CD8-positive, alpha-beta memory T cell (primary cell): ENCODE results near the gene FBXO46. TPM values are rescaled to one million over a fixed set of nuclear protein-coding genes. Genes with fewer than 3 reads are reported as not detected.
A peak's percentile ranks its signal among the peaks of the same experiment; 100 is the strongest.

Source experiments
- CTCF ChIA-PET: fragments of 350-600 bp; sonication (Branson Sonifier 250); formaldehyde crosslinking; loops from one replicate; lab custom pipeline; 2021; ENCODE audit warnings: antibody characterized with exemption; lab: Charles Lee
- POLR2A ChIA-PET: fragments of 350-600 bp; sonication (Branson Sonifier 250); formaldehyde crosslinking; loops from one replicate; lab custom pipeline; 2021; ENCODE audit warnings: antibody characterized with exemption; lab: Charles Lee
- DNase-seq, 5 donors: peaks; one replicate each; pipeline versions ENCODE4 v3.0.0 to v3.0.0-alpha.2; 2020 to 2022; ENCODE audit warnings: mixed read lengths in 1 of 5
- H3K27ac ChIP-seq: one replicate; pipeline ENCODE4 v1.7.0; 2013; ENCODE audit warnings: low read depth, mild to moderate bottlenecking, low read length, moderate library complexity
- H3K27me3 ChIP-seq: 2 replicates; pipeline ENCODE4 v1.7.0; 2013; ENCODE audit warnings: low read length, mild to moderate bottlenecking; ENCODE audit not compliant: insufficient read depth, poor library complexity, severe bottlenecking
- H3K36me3 ChIP-seq: 2 replicates; pipeline ENCODE4 v1.7.0; 2013; ENCODE audit warnings: mild to moderate bottlenecking, low read length, moderate library complexity; ENCODE audit not compliant: insufficient read depth
- H3K4me1 ChIP-seq: 2 replicates; pipeline ENCODE4 v1.7.0; 2013; ENCODE audit warnings: mild to moderate bottlenecking, low read length, moderate library complexity; ENCODE audit not compliant: insufficient read depth
- H3K4me3 ChIP-seq: 2 replicates; pipeline ENCODE4 v1.7.0; 2013; ENCODE audit warnings: mild to moderate bottlenecking, low read length
- H3K9me3 ChIP-seq: 2 replicates; pipeline ENCODE4 v1.7.0; 2013; ENCODE audit warnings: mild to moderate bottlenecking, low read length
- H3K27ac Mint-ChIP-seq, 8 donors: one replicate each; pipeline ENCODE4 v1.8.0; 2020 to 2021; ENCODE audit warnings: mixed read lengths in 8 of 8, mild to moderate bottlenecking in 6 of 8, inconsistent platforms in 3 of 8, moderate library complexity in 3 of 8
- H3K27me3 Mint-ChIP-seq, 2 donors: one replicate each; pipeline ENCODE4 v1.8.0; 2020 to 2021; ENCODE audit warnings: mixed read lengths in 2 of 2, mild to moderate bottlenecking in 1 of 2, moderate library complexity in 1 of 2
- H3K36me3 Mint-ChIP-seq, 3 donors: one replicate each; pipeline ENCODE4 v1.8.0; 2020 to 2021; ENCODE audit warnings: mixed read lengths in 3 of 3, inconsistent platforms in 1 of 3, mild to moderate bottlenecking in 1 of 3
- H3K4me1 Mint-ChIP-seq, 3 donors: one replicate each; pipeline ENCODE4 v1.8.0; 2020 to 2021; ENCODE audit warnings: mixed read lengths in 3 of 3, inconsistent platforms in 1 of 3, mild to moderate bottlenecking in 1 of 3
- H3K4me3 Mint-ChIP-seq, 7 donors: one replicate each; pipeline ENCODE4 v1.8.0; 2020 to 2021; ENCODE audit warnings: mixed read lengths in 7 of 7, mild to moderate bottlenecking in 6 of 7, moderate library complexity in 4 of 7, inconsistent platforms in 2 of 7
- H3K9me3 Mint-ChIP-seq, 5 donors: one replicate each; pipeline ENCODE4 v1.8.0; 2020 to 2022; ENCODE audit warnings: mixed read lengths in 5 of 5, mild to moderate bottlenecking in 3 of 5, moderate library complexity in 2 of 5, inconsistent platforms in 1 of 5
- polyA plus RNA-seq: library from polyadenylated mRNA; unstranded; fragments of 300-500 nt; fragmentation: Illumina TruSeq; gene quantifications from one replicate; pipeline ENCODE4 v1.2.3, GENCODE V29; 2021
- total RNA-seq, 2 experiments: library from RNA; stranded (reverse); gene quantifications; one replicate each; pipeline ENCODE4 v1.2.3, GENCODE V29; 2021

The FBXO46 gene
- total and polyA plus RNA-seq, 3 experiments from 2014 or later = 21.1 to 30.4 (median 25.2) TPM

- CTCF ChIA-PET = interaction anchor here (1.2 kb wide), 1 partner anchor 12 kb away, joined by 3 read pairs; no protein-coding TSS in a partner anchor
- peaks cover 4 to 12% of the 10 kb centered on the region in 2 donors for H3K27me3 Mint-ChIP-seq
- POLR2A ChIA-PET = no interaction called here
- no peak overlapping the region for H3K27ac Mint-ChIP-seq
- no peaks in the 10 kb centered on the region for H3K27me3 ChIP-seq
- H3K36me3 Mint-ChIP-seq = no peaks in the 10 kb centered on the region
- no peaks in the 10 kb centered on the region for H3K4me1 ChIP-seq
- no peak overlapping the region for H3K4me3 ChIP-seq
- no peak overlapping the region for H3K27ac ChIP-seq
- H3K36me3 ChIP-seq = no peaks in the 10 kb centered on the region
- H3K4me1 Mint-ChIP-seq = peaks cover 6 to 20% (median 9%) of the 10 kb centered on the region in 3 donors
- no peaks in the 10 kb centered on the region for H3K9me3 ChIP-seq
- peak overlapping the region in 2 of 7 donors; percentile 37 to 85 for H3K4me3 Mint-ChIP-seq
- DNase-seq = no peak
- H3K9me3 Mint-ChIP-seq = no peaks in the 10 kb centered on the region
These were observed 35.1 kb upstream of the FBXO46 start for GRCh38 chr19:45765702-45766295.

GRCh38 chr19:45764945-45765701 is 34.4 kb upstream of the FBXO46 start:
- H3K27me3 Mint-ChIP-seq = peaks cover 4 to 12% of the 10 kb centered on the region in 2 donors
- H3K27me3 ChIP-seq = no peaks in the 10 kb centered on the region
- no peak for DNase-seq
- no peaks in the 10 kb centered on the region for H3K4me1 ChIP-seq
- no peak overlapping the region for H3K4me3 ChIP-seq
- no peaks in the 10 kb centered on the region for H3K9me3 ChIP-seq
- no peak overlapping the region for H3K27ac ChIP-seq
- no peak overlapping the region for H3K27ac Mint-ChIP-seq
- peak overlapping the region in 3 of 7 donors; percentile 8 to 85 (median 9) for H3K4me3 Mint-ChIP-seq
- H3K36me3 ChIP-seq = no peaks in the 10 kb centered on the region
- H3K4me1 Mint-ChIP-seq = peaks cover 0 to 13% (median 5%) of the 10 kb centered on the region in 3 donors
- no peaks in the 10 kb centered on the region for H3K36me3 Mint-ChIP-seq
- ChIA-PET CTCF (interaction anchor here (1.2 kb wide), 1 partner anchor 11 kb away, joined by 3 read pairs; no protein-coding TSS in a partner anchor), POLR2A (no interaction called here)
- H3K9me3 Mint-ChIP-seq = no peaks in the 10 kb centered on the region

- Mint-ChIP-seq H3K9me3 (no peaks in the 10 kb centered on the region), H3K27me3 (peaks cover 4 to 12% of the 10 kb centered on the region in 2 donors), H3K4me3 (no peak overlapping the region), H3K27ac (peak overlapping the region in 1 of 8 donors; percentile 1), H3K4me1 (peaks cover 0 to 9% (median 2%) of the 10 kb centered on the region in 3 donors), H3K36me3 (no peaks in the 10 kb centered on the region)
- CTCF ChIA-PET = no interaction called here
- H3K27me3 ChIP-seq = no peaks in the 10 kb centered on the region
- no peaks in the 10 kb centered on the region for H3K36me3 ChIP-seq
- no peak for DNase-seq
- POLR2A ChIA-PET = no interaction called here
- H3K4me3 ChIP-seq = no peak overlapping the region
- H3K27ac ChIP-seq = no peak overlapping the region
- no peaks in the 10 kb centered on the region for H3K9me3 ChIP-seq
- no peaks in the 10 kb centered on the region for H3K4me1 ChIP-seq
These were observed 33.8 kb upstream of the FBXO46 start for GRCh38 chr19:45764475-45764874.

- H3K36me3 Mint-ChIP-seq = no peaks in the 10 kb centered on the region
- no peak for DNase-seq
- no peaks in the 10 kb centered on the region for H3K9me3 ChIP-seq
- no peak overlapping the region for H3K27ac Mint-ChIP-seq
- H3K27me3 Mint-ChIP-seq = peaks cover 9 to 12% of the 10 kb centered on the region in 2 donors
- no peaks in the 10 kb centered on the region for H3K4me1 ChIP-seq
- H3K36me3 ChIP-seq = no peaks in the 10 kb centered on the region
- H3K4me3 Mint-ChIP-seq = no peak overlapping the region
- no peaks in the 10 kb centered on the region for H3K9me3 Mint-ChIP-seq
- ChIA-PET POLR2A (no interaction called here), CTCF (no interaction called here)
- no peak overlapping the region for H3K27ac ChIP-seq
- peaks cover 0 to 4% (median 0%) of the 10 kb centered on the region in 3 donors for H3K4me1 Mint-ChIP-seq
- H3K27me3 ChIP-seq = no peaks in the 10 kb centered on the region
- H3K4me3 ChIP-seq = no peak overlapping the region
These were observed 33.1 kb upstream of the FBXO46 start for GRCh38 chr19:45763691-45764294.

- POLR2A ChIA-PET = no interaction called here
- Histone ChIP-seq H3K9me3 (no peaks in the 10 kb centered on the region), H3K4me1 (no peaks in the 10 kb centered on the region), H3K36me3 (no peaks in the 10 kb centered on the region), H3K27me3 (no peaks in the 10 kb centered on the region), H3K4me3 (no peak overlapping the region), H3K27ac (no peak overlapping the region)
- no peak overlapping the region for H3K4me3 Mint-ChIP-seq
- no peaks in the 10 kb centered on the region for H3K9me3 Mint-ChIP-seq
- H3K27ac Mint-ChIP-seq = no peak overlapping the region
- H3K4me1 Mint-ChIP-seq = peaks cover 0 to 2% (median 0%) of the 10 kb centered on the region in 3 donors
- DNase-seq = no peak
- CTCF ChIA-PET = no interaction called here
- no peaks in the 10 kb centered on the region for H3K36me3 Mint-ChIP-seq
- H3K27me3 Mint-ChIP-seq = peaks cover 10 to 12% of the 10 kb centered on the region in 2 donors
These were observed 32.4 kb upstream of the FBXO46 start for GRCh38 chr19:45762870-45763631.

GRCh38 chr19:45761714-45762113 is 31.0 kb upstream of the FBXO46 start:
- H3K4me3 Mint-ChIP-seq = no peak overlapping the region
- ChIA-PET CTCF (no interaction called here), POLR2A (no interaction called here)
- DNase-seq = no peak
- H3K27me3 Mint-ChIP-seq = peaks cover 10 to 12% of the 10 kb centered on the region in 2 donors
- H3K36me3 Mint-ChIP-seq = no peaks in the 10 kb centered on the region
- H3K9me3 ChIP-seq = no peaks in the 10 kb centered on the region
- H3K9me3 Mint-ChIP-seq = no peaks in the 10 kb centered on the region
- H3K36me3 ChIP-seq = no peaks in the 10 kb centered on the region
- no peak overlapping the region for H3K27ac ChIP-seq
- no peak overlapping the region for H3K27ac Mint-ChIP-seq
- no peaks in the 10 kb centered on the region for H3K27me3 ChIP-seq
- no peaks in the 10 kb centered on the region for H3K4me1 ChIP-seq
- H3K4me1 Mint-ChIP-seq = no peaks in the 10 kb centered on the region
- no peak overlapping the region for H3K4me3 ChIP-seq

GRCh38 chr19:45758921-45759320 is 28.2 kb upstream of the FBXO46 start:
- Mint-ChIP-seq H3K27ac (no peak overlapping the region), H3K36me3 (no peaks in the 10 kb centered on the region), H3K4me3 (no peak overlapping the region), H3K9me3 (no peaks in the 10 kb centered on the region), H3K4me1 (no peaks in the 10 kb centered on the region), H3K27me3 (peaks cover 0 to 6% of the 10 kb centered on the region in 2 donors)
- POLR2A ChIA-PET = no interaction called here
- no peaks in the 10 kb centered on the region for H3K36me3 ChIP-seq
- no peak overlapping the region for H3K4me3 ChIP-seq
- no peaks in the 10 kb centered on the region for H3K4me1 ChIP-seq
- CTCF ChIA-PET = no interaction called here
- no peaks in the 10 kb centered on the region for H3K27me3 ChIP-seq
- DNase-seq = no peak
- no peak overlapping the region for H3K27ac ChIP-seq
- no peaks in the 10 kb centered on the region for H3K9me3 ChIP-seq
